Mesothelial cell of epicardium (in vitro differentiated cells): Measurements from ENCODE around the gene SLN. TPM values are rescaled to one million over a fixed set of nuclear protein-coding genes. Genes with fewer than 3 reads are reported as not detected.

ENCODE experiments used
- DNase-seq, 2 experiments: peaks; one replicate each; pipeline ENCODE4 v3.0.0; 2021; ENCODE audit warnings: low spot score in 2 of 2; ENCODE audit not compliant: unreplicated experiment in 2 of 2
- H3K27ac Mint-ChIP-seq: 2 replicates; pipeline ENCODE4 v1.8.0; 2021; ENCODE audit warnings: mixed read lengths
- H3K27me3 Mint-ChIP-seq: 2 replicates; pipeline ENCODE4 v1.8.0; 2021; ENCODE audit warnings: low read depth, mixed read lengths
- H3K36me3 Mint-ChIP-seq: 2 replicates; pipeline ENCODE4 v1.8.0; 2021; ENCODE audit warnings: mixed read lengths
- H3K4me1 Mint-ChIP-seq: 2 replicates; pipeline ENCODE4 v1.8.0; 2021; ENCODE audit warnings: mixed read lengths
- H3K4me3 Mint-ChIP-seq: 2 replicates; pipeline ENCODE4 v1.8.0; 2021; ENCODE audit warnings: mild to moderate bottlenecking, moderate library complexity, mixed read lengths
- H3K9me3 Mint-ChIP-seq: 2 replicates; pipeline ENCODE4 v1.8.0; 2021; ENCODE audit warnings: mixed read lengths
- CTCF ChIP-seq: fragments of 200-600 bp; sonication (generic); IDR thresholded peaks from one replicate; pipeline ENCODE4 v1.5.0; 2021; ENCODE audit warnings: antibody characterized with exemption; ENCODE audit not compliant: unreplicated experiment
- total RNA-seq: library from RNA; stranded (reverse); gene quantifications from 3 replicates; pipeline ENCODE4 v1.2.1, GENCODE V29; 2021

SLN gene
- total RNA-seq, 1 donor from 2014 or later = not detected

DNA sequence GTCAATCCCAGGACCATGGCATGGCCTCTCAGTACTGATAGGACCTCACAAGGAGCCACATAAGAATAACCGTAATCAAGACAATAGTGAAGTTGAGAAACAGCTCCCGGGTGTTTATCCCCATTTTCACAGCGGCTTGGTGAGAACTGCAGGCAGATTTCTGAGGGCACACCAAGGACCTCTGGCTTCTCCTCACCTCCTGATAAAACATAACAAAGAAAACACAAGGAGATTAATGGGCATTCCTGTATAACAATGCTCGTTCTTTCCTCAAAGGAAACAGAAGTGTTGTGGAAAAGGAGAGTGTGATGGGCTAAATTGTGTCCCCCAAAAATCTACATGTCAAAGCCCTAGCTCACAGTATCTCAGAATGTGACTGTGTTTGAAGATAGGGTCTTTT, 4.0 kb downstream of the SLN start:
- Mint-ChIP-seq H3K27ac (no peak overlapping the region), H3K27me3 (peaks cover 8% of the 10 kb centered on the region), H3K36me3 (no peaks in the 10 kb centered on the region), H3K9me3 (no peaks in the 10 kb centered on the region), H3K4me1 (peaks cover 7% of the 10 kb centered on the region), H3K4me3 (no peak overlapping the region)
- no peak for TF ChIP-seq CTCF
- no peak for DNase-seq

DNA sequence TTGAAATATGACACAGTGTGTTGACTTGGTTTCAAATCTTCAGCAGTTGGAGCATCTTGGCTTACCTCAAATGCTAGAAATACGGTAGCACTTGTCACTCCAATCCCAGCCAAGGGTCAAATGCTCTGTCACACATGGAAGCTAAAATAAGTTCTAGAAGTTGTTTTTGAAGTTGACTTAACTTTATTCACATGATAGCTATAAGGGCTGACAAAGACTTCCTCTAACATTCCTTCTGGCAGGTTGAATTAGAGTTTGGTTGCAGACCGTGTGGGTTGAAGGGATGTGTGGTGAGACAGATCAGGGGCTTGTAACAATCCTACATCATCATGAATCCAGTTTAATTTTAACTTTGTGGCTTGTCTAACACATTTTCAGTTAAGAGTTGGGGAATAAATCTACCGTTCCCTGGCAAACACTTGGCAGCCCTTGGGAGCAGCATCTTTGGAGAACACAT, 4.6 kb downstream of the SLN start:
- H3K27ac Mint-ChIP-seq = no peak overlapping the region

GRCh38 chr11:107706531-107706930, 5.3 kb downstream of the SLN start:
- no peak overlapping the region for H3K27ac Mint-ChIP-seq
- peaks cover 6% of the 10 kb centered on the region for H3K4me1 Mint-ChIP-seq
- peaks cover 6% of the 10 kb centered on the region for H3K27me3 Mint-ChIP-seq

More for the DNA sequence above, 4.6 kb downstream of the SLN start:
- H3K4me1 Mint-ChIP-seq = peaks cover 7% of the 10 kb centered on the region
- DNase-seq = no peak
- no peak overlapping the region for H3K4me3 Mint-ChIP-seq
- no peaks in the 10 kb centered on the region for H3K36me3 Mint-ChIP-seq
- no peak for TF ChIP-seq CTCF
- peaks cover 7% of the 10 kb centered on the region for H3K27me3 Mint-ChIP-seq
- no peaks in the 10 kb centered on the region for H3K9me3 Mint-ChIP-seq

DNA sequence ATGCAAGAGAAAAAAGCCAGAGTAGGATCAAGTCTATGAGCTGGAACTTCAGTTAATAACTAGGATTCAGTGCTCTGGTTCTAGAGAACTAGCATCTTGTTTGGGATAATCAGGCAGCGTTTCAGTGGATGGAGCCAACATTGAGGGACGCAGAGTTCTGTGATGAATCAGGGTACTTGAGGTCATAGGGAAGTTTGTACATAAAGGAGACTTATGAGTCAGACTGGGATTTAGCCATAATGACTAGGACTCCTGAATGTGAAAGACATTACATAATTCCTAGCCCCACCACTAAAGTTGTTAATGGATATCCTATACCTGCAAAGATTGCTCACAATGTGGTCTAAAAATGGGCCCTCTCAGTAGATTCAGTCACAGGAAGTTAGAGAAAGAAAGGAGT, 6.8 kb downstream of the SLN start:
- Mint-ChIP-seq H3K9me3 (no peaks in the 10 kb centered on the region), H3K36me3 (no peaks in the 10 kb centered on the region), H3K27me3 (peaks cover 3% of the 10 kb centered on the region), H3K4me3 (no peak overlapping the region), H3K4me1 (peaks cover 12% of the 10 kb centered on the region), H3K27ac (no peak overlapping the region)
- no peak for DNase-seq
- no peak for TF ChIP-seq CTCF

More at GRCh38 chr11:107706531-107706930, 5.3 kb downstream of the SLN start:
- DNase-seq = no peak
- Mint-ChIP-seq H3K4me3 (no peak overlapping the region), H3K36me3 (no peaks in the 10 kb centered on the region), H3K9me3 (no peaks in the 10 kb centered on the region)
- no peak for TF ChIP-seq CTCF

GRCh38 chr11:107704451-107704850, 7.4 kb downstream of the SLN start:
- peaks cover 3% of the 10 kb centered on the region for H3K27me3 Mint-ChIP-seq
- H3K27ac Mint-ChIP-seq = no peak overlapping the region
- peaks cover 14% of the 10 kb centered on the region for H3K4me1 Mint-ChIP-seq
- no peaks in the 10 kb centered on the region for H3K36me3 Mint-ChIP-seq
- DNase-seq = no peak
- TF ChIP-seq CTCF = no peak
- H3K4me3 Mint-ChIP-seq = no peak overlapping the region
- no peaks in the 10 kb centered on the region for H3K9me3 Mint-ChIP-seq

DNA sequence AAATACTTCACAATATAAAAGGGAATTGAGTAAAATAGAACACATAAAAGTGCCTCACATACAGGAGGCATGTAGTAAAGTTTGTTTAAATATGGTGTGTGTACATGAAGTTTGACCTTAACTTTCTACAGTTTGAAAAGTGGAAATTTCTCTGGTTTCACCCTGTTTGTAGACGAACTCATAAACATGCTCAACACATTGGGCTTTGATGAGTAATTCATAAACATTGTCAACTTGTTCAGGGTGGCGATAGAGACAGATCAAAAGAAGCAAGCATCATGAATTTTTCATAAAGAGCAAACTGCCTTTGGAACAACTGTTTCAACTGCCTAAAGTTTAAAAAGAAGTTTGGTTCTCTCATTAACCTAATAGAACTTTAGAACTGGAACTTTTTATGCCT, 9.1 kb downstream of the SLN start:
- Mint-ChIP-seq H3K27ac (no peak overlapping the region), H3K4me3 (no peak overlapping the region), H3K36me3 (no peaks in the 10 kb centered on the region), H3K9me3 (no peaks in the 10 kb centered on the region), H3K27me3 (peaks cover 3% of the 10 kb centered on the region), H3K4me1 (peaks cover 14% of the 10 kb centered on the region)
- no peak for TF ChIP-seq CTCF
- DNase-seq = no peak
